Neutrophil (primary cell): Measurements from ENCODE around the gene NEK11.

Source experiments
- H3K27ac ChIP-seq: fragments of 200-600 bp; sonication (generic); 2 replicates; pipeline ENCODE4 v1.5.1; 2016; ENCODE audit warnings: mild to moderate bottlenecking, moderate library complexity
- H3K27me3 ChIP-seq: fragments of 200-600 bp; sonication (generic); 2 replicates; pipeline ENCODE4 v1.6.0; 2016; ENCODE audit warnings: mild to moderate bottlenecking
- H3K36me3 ChIP-seq: fragments of 200-600 bp; sonication (generic); 2 replicates; pipeline ENCODE4 v1.5.1; 2017
- H3K4me1 ChIP-seq, 2 experiments: fragments of 200-600 bp in 1 of 2; sonication (generic) in 1 of 2; 1 replicate in 1 of 2; 2 replicates in 1 of 2; pipeline versions ENCODE4 v1.5.1 to v1.6.1; 2013 to 2016; ENCODE audit warnings: low read depth in 1 of 2, low read length in 1 of 2, mild to moderate bottlenecking in 1 of 2, moderate library complexity in 1 of 2; ENCODE audit not compliant: control insufficient read depth in 1 of 2, insufficient read depth in 1 of 2
- H3K4me3 ChIP-seq, 2 experiments: fragments of 200-600 bp in 1 of 2; sonication (generic) in 1 of 2; 1 replicate in 1 of 2; 2 replicates in 1 of 2; pipeline ENCODE4 v1.5.1; 2013 to 2016; ENCODE audit warnings: low read depth in 1 of 2, low read length in 1 of 2, mild to moderate bottlenecking in 1 of 2, moderate library complexity in 1 of 2
- H3K9me3 ChIP-seq: fragments of 200-600 bp; sonication (generic); 2 replicates; pipeline ENCODE4 v1.5.1; 2016
- TF ChIP-seq, protein P1 (sequence below): fragments of 200-600 bp; sonication (generic); IDR thresholded peaks from 2 replicates; pipeline ENCODE4 v1.5.1; 2016; ENCODE audit warnings: antibody characterized with exemption

The NEK11 gene

DNA sequence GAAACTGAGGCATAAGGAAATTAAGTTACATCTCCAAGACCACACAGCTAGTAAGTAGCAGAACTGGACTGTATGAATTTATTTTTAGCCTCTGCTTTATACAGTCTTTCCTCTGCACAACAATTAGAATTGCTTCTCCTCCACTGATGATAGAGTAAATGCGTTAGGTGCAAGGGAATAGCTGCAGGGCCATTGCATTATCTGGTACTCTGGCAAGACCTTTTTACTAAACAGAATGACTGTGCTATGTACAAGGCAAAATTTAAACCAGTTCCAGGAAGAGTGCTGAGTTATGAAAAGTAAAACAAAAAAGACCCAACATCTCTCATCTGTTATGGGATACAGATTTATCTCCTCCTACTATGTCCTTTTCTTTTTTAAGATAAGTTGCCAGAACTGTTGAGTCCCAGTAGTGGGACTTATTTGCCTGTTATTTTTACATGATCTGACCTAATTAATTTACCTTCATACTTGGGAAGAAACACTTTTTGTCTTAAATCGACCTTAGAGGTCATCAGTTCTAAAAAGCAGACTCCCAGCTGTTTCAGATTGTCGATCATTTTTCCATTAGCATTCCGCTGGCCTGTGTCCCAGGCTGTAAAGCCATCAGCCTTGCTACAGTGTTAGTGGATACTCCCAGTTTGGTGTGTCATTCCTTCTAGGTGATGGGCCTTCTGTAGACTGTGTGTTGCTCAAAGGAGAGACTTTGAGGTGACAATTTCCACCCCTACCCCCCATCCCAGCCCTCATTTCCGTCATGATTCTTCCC, 207.4 kb downstream of the NEK11 start:
- no peaks in the 10 kb centered on the region for H3K36me3 ChIP-seq
- TF ChIP-seq, protein P1, sequence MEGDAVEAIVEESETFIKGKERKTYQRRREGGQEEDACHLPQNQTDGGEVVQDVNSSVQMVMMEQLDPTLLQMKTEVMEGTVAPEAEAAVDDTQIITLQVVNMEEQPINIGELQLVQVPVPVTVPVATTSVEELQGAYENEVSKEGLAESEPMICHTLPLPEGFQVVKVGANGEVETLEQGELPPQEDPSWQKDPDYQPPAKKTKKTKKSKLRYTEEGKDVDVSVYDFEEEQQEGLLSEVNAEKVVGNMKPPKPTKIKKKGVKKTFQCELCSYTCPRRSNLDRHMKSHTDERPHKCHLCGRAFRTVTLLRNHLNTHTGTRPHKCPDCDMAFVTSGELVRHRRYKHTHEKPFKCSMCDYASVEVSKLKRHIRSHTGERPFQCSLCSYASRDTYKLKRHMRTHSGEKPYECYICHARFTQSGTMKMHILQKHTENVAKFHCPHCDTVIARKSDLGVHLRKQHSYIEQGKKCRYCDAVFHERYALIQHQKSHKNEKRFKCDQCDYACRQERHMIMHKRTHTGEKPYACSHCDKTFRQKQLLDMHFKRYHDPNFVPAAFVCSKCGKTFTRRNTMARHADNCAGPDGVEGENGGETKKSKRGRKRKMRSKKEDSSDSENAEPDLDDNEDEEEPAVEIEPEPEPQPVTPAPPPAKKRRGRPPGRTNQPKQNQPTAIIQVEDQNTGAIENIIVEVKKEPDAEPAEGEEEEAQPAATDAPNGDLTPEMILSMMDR = no peak
- H3K27me3 ChIP-seq = peaks cover 18% of the 10 kb centered on the region
- no peak overlapping the region for H3K27ac ChIP-seq
- H3K4me3 ChIP-seq = no peak overlapping the region
- H3K9me3 ChIP-seq = no peaks in the 10 kb centered on the region
- no peaks in the 10 kb centered on the region for H3K4me1 ChIP-seq

DNA sequence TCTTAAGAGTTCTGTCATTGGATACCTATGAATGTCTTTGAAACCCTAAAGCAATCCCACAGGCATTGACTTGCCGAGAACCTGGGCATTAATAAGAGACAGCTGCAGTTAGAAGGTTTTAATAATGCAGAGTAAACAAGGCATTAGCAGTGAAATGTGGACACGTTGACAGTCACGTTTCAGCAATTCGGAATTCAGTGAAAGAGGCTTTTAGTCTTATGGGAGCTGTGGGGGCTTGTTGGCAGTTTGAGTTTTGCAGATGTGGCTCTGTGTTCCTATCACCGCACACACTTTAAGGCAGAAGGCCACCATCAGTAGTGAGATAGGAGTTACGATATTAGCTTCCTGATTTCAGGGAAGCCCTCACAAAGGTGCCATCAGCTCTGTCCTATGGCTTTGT, 209.7 kb downstream of the NEK11 start:
- Histone ChIP-seq H3K36me3 (no peaks in the 10 kb centered on the region), H3K27ac (no peak overlapping the region), H3K4me1 (no peaks in the 10 kb centered on the region), H3K4me3 (no peak overlapping the region), H3K9me3 (no peaks in the 10 kb centered on the region), H3K27me3 (peaks cover 16% of the 10 kb centered on the region)
- TF ChIP-seq, protein P1 = no peak

DNA sequence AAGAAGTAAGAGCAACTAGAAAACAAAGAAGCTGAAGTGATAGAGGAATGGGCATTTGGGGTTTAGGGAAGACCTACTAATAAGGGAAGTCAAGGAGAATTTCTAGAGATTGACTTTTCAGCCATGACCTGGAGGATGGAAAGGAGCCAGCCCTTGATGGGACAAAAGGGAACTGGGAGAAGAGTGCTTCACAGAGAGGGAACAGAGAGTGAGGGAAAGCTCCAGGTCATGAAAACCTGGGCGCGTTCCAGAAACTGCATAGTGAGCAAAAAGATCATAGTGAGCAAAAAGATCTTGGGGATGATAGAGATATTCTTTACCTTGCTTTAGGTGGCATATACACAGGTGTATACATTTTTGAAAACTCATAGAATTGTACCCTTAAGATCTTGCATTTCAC, 211.8 kb downstream of the NEK11 start:
- H3K4me3 ChIP-seq = no peak overlapping the region
- H3K9me3 ChIP-seq = no peaks in the 10 kb centered on the region
- no peak overlapping the region for H3K27ac ChIP-seq
- TF ChIP-seq, protein P1 = no peak
- peaks cover 15% of the 10 kb centered on the region for H3K27me3 ChIP-seq
- no peaks in the 10 kb centered on the region for H3K36me3 ChIP-seq
- no peaks in the 10 kb centered on the region for H3K4me1 ChIP-seq

DNA sequence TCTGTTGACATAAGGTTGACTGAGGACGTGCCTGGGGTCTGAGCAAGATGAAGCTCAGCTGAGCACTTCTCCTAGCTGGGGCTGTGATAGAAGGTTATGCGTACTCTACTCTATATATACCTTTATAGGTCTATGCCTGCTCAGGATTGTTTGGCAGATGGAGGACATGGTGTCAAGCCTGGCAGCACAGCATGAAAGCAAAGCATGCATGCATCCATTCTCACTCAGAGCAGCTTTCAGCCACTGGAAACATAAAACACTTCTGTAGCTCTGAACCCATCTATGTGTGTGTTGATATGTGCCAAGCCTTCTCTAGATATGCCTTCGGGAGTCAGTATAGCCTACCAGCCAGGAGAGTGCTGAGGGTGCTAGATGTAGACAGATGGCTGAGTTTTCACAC, 212.6 kb downstream of the NEK11 start:
- no peak overlapping the region for H3K27ac ChIP-seq
- no peaks in the 10 kb centered on the region for H3K9me3 ChIP-seq
- peaks cover 11% of the 10 kb centered on the region for H3K27me3 ChIP-seq
- H3K4me3 ChIP-seq = no peak overlapping the region
- H3K36me3 ChIP-seq = no peaks in the 10 kb centered on the region
- H3K4me1 ChIP-seq = no peaks in the 10 kb centered on the region
- TF ChIP-seq, protein P1 = no peak

DNA sequence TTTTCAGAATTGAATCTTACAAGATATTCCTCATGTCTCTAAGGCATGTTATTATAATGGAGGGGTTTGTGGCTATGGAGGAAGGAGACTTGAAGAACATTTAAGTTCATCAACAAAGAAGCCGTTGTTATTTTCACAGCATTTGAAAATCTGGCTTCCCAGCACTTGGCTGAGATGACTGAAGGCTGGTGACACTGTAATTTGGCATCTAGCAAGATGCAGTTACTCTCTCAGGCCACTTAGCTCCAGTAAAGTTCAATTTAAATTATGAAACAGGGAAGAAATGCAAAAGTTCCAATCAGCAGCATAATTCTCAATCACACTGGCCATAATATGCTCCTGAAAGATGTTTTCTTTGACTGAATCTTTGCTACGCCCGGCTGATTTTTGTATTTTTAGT, 215.5 kb downstream of the NEK11 start:
- peaks cover 8% of the 10 kb centered on the region for H3K27me3 ChIP-seq
- H3K27ac ChIP-seq = no peak overlapping the region
- no peak overlapping the region for H3K4me3 ChIP-seq
- H3K9me3 ChIP-seq = no peaks in the 10 kb centered on the region
- no peaks in the 10 kb centered on the region for H3K36me3 ChIP-seq
- no peaks in the 10 kb centered on the region for H3K4me1 ChIP-seq
- TF ChIP-seq, protein P1 = no peak
